Fibroblast of pulmonary artery (primary cell): ENCODE results near the gene NEDD8.

Experiments used
- DNase-seq: peaks from one replicate; pipeline ENCODE4 v3.0.0-alpha.2; 2010; ENCODE audit warnings: low read depth
- H3K4me3 ChIP-seq: replicated peaks from 2 replicates; pipeline ENCODE4 v1.5.1; 2011; ENCODE audit warnings: low read depth, mild to moderate bottlenecking, control low read depth, low read length, moderate library complexity
- CTCF ChIP-seq: IDR thresholded peaks from 2 replicates; pipeline ENCODE4 v1.5.1; 2011; ENCODE audit warnings: mild to moderate bottlenecking, control low read depth, low read length, inconsistent platforms; ENCODE audit errors: missing control alignments

NEDD8 gene

GRCh38 chr14:24198814-24199524 is 33.2 kb downstream of the NEDD8 start:
- no peak for DNase-seq
- H3K4me3 ChIP-seq = no peak overlapping the region
- no peak for TF ChIP-seq CTCF

GRCh38 chr14:24197056-24197450 is 35.1 kb downstream of the NEDD8 start:
- TF ChIP-seq CTCF = no peak
- no peak for DNase-seq
- H3K4me3 ChIP-seq = no peak overlapping the region

- peak overlapping the region; percentile 88 for H3K4me3 ChIP-seq
- TF ChIP-seq CTCF = no peak
- peak; percentile 15 for DNase-seq
Measured at GRCh38 chr14:24196071-24197055, 35.8 kb downstream of the NEDD8 start.

- no peak for TF ChIP-seq CTCF
- DNase-seq = peak; percentile 87
- peak within 1 kb of the TSS; percentile 88 for H3K4me3 ChIP-seq
Measured at GRCh38 chr14:24195186-24196070, 36.7 kb downstream of the NEDD8 start, which contains the start of gene TM9SF1. Gene TM9SF1 (minus strand): TSS chr14:24195441. CDS start chr14:24195019, 422 bp downstream.

- DNase-seq = no peak
- TF ChIP-seq CTCF = no peak
- peak overlapping the region; percentile 88 for H3K4me3 ChIP-seq
Measured at GRCh38 chr14:24194873-24195185, 37.3 kb downstream of the NEDD8 start.

- no peak for DNase-seq
- TF ChIP-seq CTCF = no peak
- peak overlapping the region; percentile 88 for H3K4me3 ChIP-seq
Measured at GRCh38 chr14:24194186-24194872, 37.8 kb downstream of the NEDD8 start.
